ENCODE measurements around the gene EZH1. TPM values are rescaled to one million over a fixed set of nuclear protein-coding genes. Genes with fewer than 3 reads are reported as not detected.

The EZH1 gene
- total and polyA plus RNA-seq, 10 of the 15 experiments (the other 5 are each of a cell fraction or from before 2014, with no cell fraction given) = 6.1 to 43.3 (median 16.8) TPM

GRCh38 chr17:42706732-42707131 is 38.1 kb downstream of the EZH1 start:
- TF ChIP-seq ZNF24 (IDR thresholded peaks at IDR 0.05) = no peak
- TF ChIP-seq CHD4 (IDR thresholded peaks at IDR 0.05) = no peak
- TF ChIP-seq NFYB (IDR thresholded peaks at IDR 0.05; ENCODE audit: insufficient read depth, low read depth, low read length) = no peak
- TF ChIP-seq, protein P1, sequence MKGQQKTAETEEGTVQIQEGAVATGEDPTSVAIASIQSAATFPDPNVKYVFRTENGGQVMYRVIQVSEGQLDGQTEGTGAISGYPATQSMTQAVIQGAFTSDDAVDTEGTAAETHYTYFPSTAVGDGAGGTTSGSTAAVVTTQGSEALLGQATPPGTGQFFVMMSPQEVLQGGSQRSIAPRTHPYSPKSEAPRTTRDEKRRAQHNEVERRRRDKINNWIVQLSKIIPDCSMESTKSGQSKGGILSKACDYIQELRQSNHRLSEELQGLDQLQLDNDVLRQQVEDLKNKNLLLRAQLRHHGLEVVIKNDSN (IDR thresholded peaks at IDR 0.05; ENCODE audit: borderline replicate concordance, extremely low read length, insufficient read depth, low read depth, low read length) = no peak
- TF ChIP-seq RUNX3 (IDR thresholded peaks at IDR 0.05; ENCODE audit: low read length) = peak; percentile 50
- no peak for TF ChIP-seq CREB1 (IDR thresholded peaks at IDR 0.05; ENCODE audit: low read depth)
- Histone ChIP-seq H3K79me2 (ENCODE audit: control insufficient read depth, insufficient read depth, low read length) (no peaks in the 10 kb centered on the region; the same call in 1 of the 2 replicates), H3K27ac (ENCODE audit: control insufficient read depth, insufficient read depth) (peak overlapping the region; percentile 6), H3K4me2 (ENCODE audit: control insufficient read depth, insufficient read depth) (no peak overlapping the region), H3K27me3 (replicated peaks in 1 of 2; ENCODE audit: control insufficient read depth in 2 of 2, insufficient read depth in 2 of 2, low read length in 1 of 2) (no peaks in the 10 kb centered on the region), H3K9me3 (replicated peaks; ENCODE audit: control insufficient read depth, insufficient read depth, low read length) (no peaks in the 10 kb centered on the region), H3K4me1 (ENCODE audit: control insufficient read depth, insufficient read depth, low read length) (peaks cover 50% of the 10 kb centered on the region), H2AFZ (ENCODE audit: control insufficient read depth, low read depth, low read length) (no peak overlapping the region), H3K4me3 (no peak overlapping the region), H3K9ac (ENCODE audit: control insufficient read depth, insufficient read depth, low read length) (no peak overlapping the region), H4K20me1 (ENCODE audit: control insufficient read depth, insufficient read depth) (no peaks in the 10 kb centered on the region), H3K36me3 (ENCODE audit: control insufficient read depth in 2 of 2, insufficient read depth in 2 of 2, low read length in 1 of 2) (peaks cover 9 to 24% of the 10 kb centered on the region in 2 experiments)
- peak; percentile 65 for DNase-seq (ENCODE audit: low read depth, low spot score)
- CTCF ChIA-PET = interaction anchor here (0.6 to 3.8 kb wide), 7 partner anchors 23 to 292 kb away, joined by 3 to 12 read pairs (median 5); partner anchors contain the start of genes CNTNAP1, PLEKHH3 and RPL27
- RAD21 ChIA-PET (ENCODE audit: unreplicated experiment) = interaction anchor here (0.6 to 1.4 kb wide), 2 partner anchors 44 to 128 kb away, joined by 4 to 5 read pairs; no protein-coding TSS in a partner anchor
- in situ Hi-C loops (cut with MboI) (no loop called here), intact Hi-C loops (cut with micrococcal nuclease; ENCODE audit: unreplicated experiment) (no loop called here)
- ATAC-seq = peak; percentile 30
- BruUV-seq (replicated peaks) = no TSS peak
- FAIRE-seq = no peak
- WGBS (ENCODE audit: insufficient coverage, insufficient replicate concordance, low lambda C conversion rate, missing lambda C conversion rate) = 82% methylated on average over 5 of the region's 5 CpGs
- SMC1A ChIA-PET (ENCODE audit: uncharacterized antibody, unreplicated experiment) = interaction anchor here (1.0 to 4.3 kb wide), 4 partner anchors 13 to 128 kb away, joined by 5 to 28 read pairs (median 8); partner anchors contain the start of genes CCR10 and PLEKHH3
- POLR2A ChIA-PET = interaction anchor here (0.7 to 2.6 kb wide), 5 partner anchors 24 to 129 kb away, joined by 3 to 5 read pairs (median 4); partner anchors contain the start of genes CNTNAP1 and PSMC3IP

Measured in GM12878 (cell line).